Body of pancreas (tissue), 4 donors: ENCODE data around the gene CCL7.

Source experiments
- CTCF ChIP-seq, 7 experiments: fragments of 450-650 bp in 4 of 7; fragments of 200-600 bp in 3 of 7; sonication (generic) in 3 of 7; IDR thresholded peaks; one replicate each; pipeline ENCODE4 v1.5.1; 2016 to 2019; ENCODE audit warnings: antibody characterized with exemption in 7 of 7
- POLR2A ChIP-seq, 3 donors: fragments of 450-650 bp; IDR thresholded peaks; one replicate each; pipeline ENCODE4 v1.6.1; 2016; ENCODE audit warnings: antibody characterized with exemption in 3 of 3, mild to moderate bottlenecking in 2 of 3

GRCh38 chr17:34222722-34223497 lies 47.1 kb upstream of the CCL7 start:
- TF ChIP-seq CTCF (IDR thresholded peaks at IDR 0.05) (no peak), POLR2A (IDR thresholded peaks at IDR 0.05) (no peak)
